Measurements from ENCODE around the gene RAPGEF6.
"Not testable (repeated sequence)": the region's sequence is repeated elsewhere in the genome, so short reads cannot be mapped to it uniquely, and the experiment has no call there.

Gene RAPGEF6

GRCh38 chr5:131491749-131492148 lies 143.3 kb downstream of the RAPGEF6 start:
- no peak for DNase-seq

GRCh38 chr5:131488463-131488862 lies 146.6 kb downstream of the RAPGEF6 start:
- DNase-seq = no peak

GRCh38 chr5:131487371-131487770 lies 147.7 kb downstream of the RAPGEF6 start:
- not testable (repeated sequence) for DNase-seq

- no peak for DNase-seq
These were observed 152.4 kb downstream of the RAPGEF6 start for GRCh38 chr5:131482617-131483016.

GRCh38 chr5:131481569-131481968 lies 153.5 kb downstream of the RAPGEF6 start:
- no peak for DNase-seq

GRCh38 chr5:131475541-131475941 lies 159.5 kb downstream of the RAPGEF6 start:
- DNase-seq = no peak

GRCh38 chr5:131473731-131474130 lies 161.3 kb downstream of the RAPGEF6 start:
- DNase-seq = no peak

GRCh38 chr5:131466171-131466766 lies 168.8 kb downstream of the RAPGEF6 start:
- no peak for DNase-seq

GRCh38 chr5:131463656-131464055 lies 171.4 kb downstream of the RAPGEF6 start:
- no peak for DNase-seq

GRCh38 chr5:131462454-131462853 lies 172.6 kb downstream of the RAPGEF6 start:
- no peak for DNase-seq

GRCh38 chr5:131461742-131462141 lies 173.3 kb downstream of the RAPGEF6 start:
- DNase-seq = no peak

- DNase-seq = no peak
These were observed 174.0 kb downstream of the RAPGEF6 start for GRCh38 chr5:131460867-131461572.

GRCh38 chr5:131460133-131460532 lies 174.9 kb downstream of the RAPGEF6 start:
- DNase-seq = no peak

- no peak for DNase-seq
These were observed 175.8 kb downstream of the RAPGEF6 start for GRCh38 chr5:131459216-131459615.

GRCh38 chr5:131457193-131457592 lies 177.8 kb downstream of the RAPGEF6 start:
- no peak for DNase-seq

GRCh38 chr5:131450941-131451340 lies 184.1 kb downstream of the RAPGEF6 start:
- no peak for DNase-seq

GRCh38 chr5:131441184-131441583 lies 193.8 kb downstream of the RAPGEF6 start:
- no peak for DNase-seq

- no peak for DNase-seq
These were observed 198.9 kb downstream of the RAPGEF6 start for GRCh38 chr5:131436081-131436480.

- no peak for DNase-seq
These were observed 201.9 kb downstream of the RAPGEF6 start for GRCh38 chr5:131433109-131433508.

- DNase-seq = no peak
These were observed 203.2 kb downstream of the RAPGEF6 start for GRCh38 chr5:131431794-131432193.

- DNase-seq = no peak
These were observed 204.2 kb downstream of the RAPGEF6 start for GRCh38 chr5:131430794-131431193.

- DNase-seq = no peak
These were observed 209.0 kb downstream of the RAPGEF6 start for GRCh38 chr5:131426011-131426410.

GRCh38 chr5:131423056-131423455 lies 212.0 kb downstream of the RAPGEF6 start:
- no peak for DNase-seq

GRCh38 chr5:131419877-131420276 lies 215.2 kb downstream of the RAPGEF6 start:
- DNase-seq = no peak

GRCh38 chr5:131418846-131419245 lies 216.2 kb downstream of the RAPGEF6 start:
- no peak for DNase-seq

Measured in NCI-H1105 (cell line).